Skeletal muscle tissue (tissue), 5 donors: Measurements from ENCODE around the gene TRAK1. TPM values are rescaled to one million over a fixed set of nuclear protein-coding genes. Genes with fewer than 3 reads are reported as not detected.

Experiments used
- H3K27ac ChIP-seq: one replicate; pipeline ENCODE4 v1.7.0; 2013; ENCODE audit warnings: mild to moderate bottlenecking, low read depth, low read length, inconsistent platforms
- H3K27me3 ChIP-seq, 3 donors: one replicate each; pipeline ENCODE4 v1.7.0; 2013; ENCODE audit warnings: low read length in 3 of 3; ENCODE audit not compliant: control insufficient read depth in 3 of 3, insufficient read depth in 3 of 3
- H3K36me3 ChIP-seq, 3 donors: one replicate each; pipeline ENCODE4 v1.7.0; 2013; ENCODE audit warnings: low read length in 3 of 3; ENCODE audit not compliant: control insufficient read depth in 3 of 3, insufficient read depth in 3 of 3
- H3K4me1 ChIP-seq, 3 donors: one replicate each; pipeline ENCODE4 v1.7.0; 2013; ENCODE audit warnings: low read length in 3 of 3, mild to moderate bottlenecking in 3 of 3; ENCODE audit not compliant: control insufficient read depth in 3 of 3, insufficient read depth in 3 of 3
- H3K4me3 ChIP-seq, 3 donors: one replicate each; pipeline ENCODE4 v1.7.0; 2013; ENCODE audit warnings: low read length in 3 of 3
- H3K9ac ChIP-seq, 3 donors: one replicate each; pipeline ENCODE4 v1.7.0; 2013; ENCODE audit warnings: low read length in 3 of 3, mild to moderate bottlenecking in 3 of 3, moderate library complexity in 2 of 3, low read depth in 1 of 3
- H3K9me3 ChIP-seq, 3 donors: one replicate each; pipeline ENCODE4 v1.7.0; 2013; ENCODE audit warnings: low read length in 3 of 3; ENCODE audit not compliant: control insufficient read depth in 3 of 3
- small RNA-seq: library from RNA; depleted of rRNA; stranded (forward); fragments of <200 nt; gene quantifications from one replicate; pipeline ENCODE3, GENCODE V24; 2014
- total RNA-seq: library from RNA; depleted of rRNA; stranded (reverse); fragments of >200 nt; gene quantifications from one replicate; pipeline ENCODE4 v1.2.3, GENCODE V29; 2014
- donor health status: Osteomylitis.

Gene TRAK1
- total RNA-seq, 1 donor from 2014 or later: 57.9 TPM

DNA sequence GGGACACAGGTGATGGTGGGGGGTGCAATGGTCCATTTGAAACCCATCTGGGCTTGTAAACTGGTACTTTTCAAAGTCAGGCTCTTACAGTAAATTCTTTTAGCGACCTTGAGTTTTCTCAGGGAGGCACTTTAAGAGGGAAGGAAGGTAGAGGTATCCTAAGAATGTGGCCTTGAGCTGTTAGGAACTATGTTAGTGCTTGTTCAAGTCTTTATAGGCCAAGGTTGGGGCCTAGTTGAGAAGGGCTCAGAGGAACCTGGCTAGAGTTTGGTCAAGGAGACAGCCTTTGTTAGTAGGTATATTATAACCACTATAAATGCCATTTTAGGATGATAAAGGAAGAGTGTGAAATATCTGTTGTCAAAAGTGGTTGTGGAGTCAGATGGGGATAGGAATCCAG, 184.1 kb downstream of the TRAK1 start:
- Histone ChIP-seq H3K9ac (no peak overlapping the region), H3K27me3 (peaks cover 0 to 4% (median 0%) of the 10 kb centered on the region in 3 donors), H3K9me3 (peaks cover 0 to 5% (median 0%) of the 10 kb centered on the region in 3 donors), H3K4me1 (no peaks in the 10 kb centered on the region), H3K36me3 (no peaks in the 10 kb centered on the region), H3K4me3 (no peak overlapping the region), H3K27ac (no peak overlapping the region)

Small RNA genes within 50 kb of the gene (small RNA-seq; reads per million reads assigned to genes)
- gene RNU4-78P: not detected

Other genes with a start within 250 kb of the TRAK1 start
- 8.4 TPM for gene ULK4, start 129.3 kb upstream of the TRAK1 start, total RNA-seq
- 7.8 TPM for gene CCK, start 174.8 kb downstream of the TRAK1 start, total RNA-seq